GM12872 (cell line): ENCODE data around the gene ERC1.

ENCODE experiments used
- CTCF ChIP-seq: IDR thresholded peaks from 3 replicates; pipeline ENCODE4 v1.5.1; 2011; ENCODE audit warnings: low read depth, mild to moderate bottlenecking, low read length, moderate library complexity; ENCODE audit not compliant: insufficient read depth

The ERC1 gene

GRCh38 chr12:1523046-1523445 is 532.0 kb downstream of the ERC1 start:
- TF ChIP-seq CTCF, result no peak

GRCh38 chr12:1523558-1524050 is 532.6 kb downstream of the ERC1 start:
- no peak for TF ChIP-seq CTCF

GRCh38 chr12:1525858-1526257 is 534.8 kb downstream of the ERC1 start:
- no peak for TF ChIP-seq CTCF

GRCh38 chr12:1527789-1528188 is 536.8 kb downstream of the ERC1 start:
- TF ChIP-seq CTCF, result no peak

GRCh38 chr12:1528791-1529190 is 537.8 kb downstream of the ERC1 start:
- TF ChIP-seq CTCF, result no peak

GRCh38 chr12:1529228-1529861 is 538.3 kb downstream of the ERC1 start:
- TF ChIP-seq CTCF, result no peak

- TF ChIP-seq CTCF, result no peak
Observed at GRCh38 chr12:1529862-1530591, 539.0 kb downstream of the ERC1 start.
